SU-DHL-6 (cell line): ENCODE data around the gene CABP2.

Experiments
- H2AFZ ChIP-seq: fragments of 200-600 bp; sonication (generic); 2 replicates; pipeline ENCODE4 v1.6.1; 2014; ENCODE audit warnings: low read depth, mild to moderate bottlenecking, moderate library complexity, mixed read lengths, antibody characterized with exemption, low read length; ENCODE audit not compliant: severe bottlenecking
- H3F3A ChIP-seq: fragments of 200-600 bp; shearing (Covaris generic); 2 replicates; pipeline ENCODE4 v1.6.0; 2016; ENCODE audit warnings: antibody characterized with exemption, mild to moderate bottlenecking; ENCODE audit not compliant: insufficient read depth
- H3K27ac ChIP-seq: fragments of 200-600 bp; sonication (generic); 2 replicates; pipeline ENCODE4 v1.5.1; 2016; ENCODE audit warnings: low read depth, mild to moderate bottlenecking, low read length, moderate library complexity, mixed read lengths
- H3K27me3 ChIP-seq: fragments of 200-600 bp; sonication (generic), shearing (Covaris generic); 2 replicates; pipeline ENCODE4 v1.6.0; 2014; ENCODE audit warnings: mild to moderate bottlenecking, low read length
- H3K36me3 ChIP-seq: fragments of 200-600 bp; sonication (generic); 2 replicates; pipeline ENCODE4 v1.6.1; 2014; ENCODE audit warnings: mild to moderate bottlenecking, low read length, mixed read lengths
- H3K4me2 ChIP-seq: fragments of 300-600, 200-600 bp; shearing (Covaris generic), sonication (generic); 2 replicates; pipeline ENCODE4 v1.6.0; 2014; ENCODE audit warnings: low read length, low read depth, mild to moderate bottlenecking; ENCODE audit not compliant: poor library complexity, severe bottlenecking
- H3K4me3 ChIP-seq: fragments of 200-600 bp; sonication (generic); 2 replicates; pipeline ENCODE4 v1.5.1; 2014; ENCODE audit warnings: antibody characterized with exemption, low read length, mild to moderate bottlenecking, mixed read lengths; ENCODE audit not compliant: insufficient read depth, poor library complexity, severe bottlenecking
- H3K79me2 ChIP-seq: fragments of 200-600 bp; sonication (generic); 2 replicates; pipeline ENCODE4 v1.6.1; 2014; ENCODE audit warnings: mild to moderate bottlenecking, low read length, moderate library complexity; ENCODE audit not compliant: insufficient read depth
- H3K9ac ChIP-seq: fragments of 200-600 bp; sonication (generic); 2 replicates; pipeline ENCODE4 v1.7.0; 2014; ENCODE audit warnings: mild to moderate bottlenecking, low read length
- H3K9me2 ChIP-seq: fragments of 200-600 bp; sonication (generic); replicated peaks from 2 replicates; pipeline ENCODE4 v1.6.1; 2014; ENCODE audit warnings: low read length; ENCODE audit not compliant: insufficient read depth
- H3K9me3 ChIP-seq: fragments of 200-600 bp; sonication (generic); 2 replicates; pipeline ENCODE4 v1.6.1; 2014; ENCODE audit warnings: low read length, mixed read lengths; ENCODE audit not compliant: insufficient read depth
- H4K20me1 ChIP-seq: fragments of 200-600 bp; sonication (generic); 2 replicates; pipeline ENCODE4 v1.6.1; 2014; ENCODE audit warnings: low read depth, mild to moderate bottlenecking, antibody characterized with exemption, low read length, moderate library complexity, mixed read lengths
- CTCF ChIP-seq: fragments of 200-600 bp; sonication (generic); IDR thresholded peaks from one replicate; pipeline ENCODE4 v1.5.1; 2017; ENCODE audit warnings: antibody characterized with exemption, mild to moderate bottlenecking, low read length, moderate library complexity; ENCODE audit not compliant: insufficient read depth, poor library complexity, severe bottlenecking
- EZH2phosphoT487 ChIP-seq: fragments of 200-600 bp; sonication (generic), shearing (Covaris generic); conservative IDR thresholded peaks from 2 replicates; pipeline ENCODE4 v1.6.1; 2018; ENCODE audit warnings: mild to moderate bottlenecking, antibody characterized with exemption, low read length, moderate library complexity, mixed read lengths

CABP2 gene

GRCh38 chr11:67534070-67534679, 10.9 kb upstream of the CABP2 start:
- Histone ChIP-seq H4K20me1 (no peaks in the 10 kb centered on the region), H3K36me3 (no peaks in the 10 kb centered on the region), H3F3A (no peaks in the 10 kb centered on the region), H3K27ac (no peak overlapping the region), H3K9me3 (peaks cover 24% of the 10 kb centered on the region), H3K4me2 (no peak overlapping the region), H3K27me3 (no peaks in the 10 kb centered on the region), H3K9me2 (no peaks in the 10 kb centered on the region), H3K79me2 (no peaks in the 10 kb centered on the region), H3K4me3 (no peak overlapping the region), H2AFZ (no peak overlapping the region), H3K9ac (no peak overlapping the region)
- TF ChIP-seq CTCF, result no peak
- TF ChIP-seq EZH2phosphoT487, result no peak

- no peak for TF ChIP-seq CTCF
- TF ChIP-seq EZH2phosphoT487, result no peak
- peaks cover 24% of the 10 kb centered on the region for H3K9me3 ChIP-seq
- no peak overlapping the region for H3K4me2 ChIP-seq
Observed at GRCh38 chr11:67532889-67533288, 9.6 kb upstream of the CABP2 start.

GRCh38 chr11:67530282-67530592, 7.0 kb upstream of the CABP2 start:
- no peak overlapping the region for H3K9ac ChIP-seq
- H3F3A ChIP-seq, result no peaks in the 10 kb centered on the region
- H3K79me2 ChIP-seq, result no peaks in the 10 kb centered on the region
- H3K9me3 ChIP-seq, result peaks cover 24% of the 10 kb centered on the region
- H3K4me2 ChIP-seq, result no peak overlapping the region
- H3K4me3 ChIP-seq, result no peak overlapping the region
- no peak overlapping the region for H3K27ac ChIP-seq
- TF ChIP-seq EZH2phosphoT487 (no peak), CTCF (no peak)
- no peaks in the 10 kb centered on the region for H3K36me3 ChIP-seq
- H4K20me1 ChIP-seq, result no peaks in the 10 kb centered on the region
- H3K27me3 ChIP-seq, result no peaks in the 10 kb centered on the region
- H3K9me2 ChIP-seq, result no peaks in the 10 kb centered on the region
- H2AFZ ChIP-seq, result no peak overlapping the region

More at GRCh38 chr11:67532889-67533288, 9.6 kb upstream of the CABP2 start:
- Histone ChIP-seq H3K9me2 (no peaks in the 10 kb centered on the region), H3K27me3 (no peaks in the 10 kb centered on the region), H3K9ac (no peak overlapping the region), H3K36me3 (no peaks in the 10 kb centered on the region), H4K20me1 (no peaks in the 10 kb centered on the region), H3K27ac (no peak overlapping the region), H3K79me2 (no peaks in the 10 kb centered on the region), H2AFZ (no peak overlapping the region), H3F3A (no peaks in the 10 kb centered on the region), H3K4me3 (no peak overlapping the region)
